PC-9 (cell line): ENCODE measurements around the gene CTXND1. TPM values are rescaled to one million over a fixed set of nuclear protein-coding genes. Genes with fewer than 3 reads are reported as not detected.

ENCODE experiments used
- BruUV-seq: library from RNA; stranded (reverse); fragments of 400-500 nt; replicated peaks from 2 replicates; lab custom pipeline; 2021; lab: Mats Ljungman, UMichigan
- CTCF ChIA-PET: fragments of 300-600 bp; sonication (Branson Sonifier 250); formaldehyde crosslinking; loops from one replicate; lab custom pipeline; 2022; ENCODE audit warnings: antibody characterized with exemption; lab: Charles Lee
- POLR2A ChIA-PET: fragments of 300-600 bp; sonication (Branson Sonifier 250); formaldehyde crosslinking; loops from one replicate; lab custom pipeline; 2022; ENCODE audit warnings: antibody characterized with exemption; ENCODE audit not compliant: unreplicated experiment; lab: Charles Lee
- DNase-seq, 2 experiments: peaks; one replicate each; pipeline versions ENCODE4 v3.0.0 to v3.0.0-alpha.2; 2015 to 2022; ENCODE audit warnings: mixed read lengths in 1 of 2
- H2AFZ ChIP-seq: fragments of 200-600 bp; sonication (generic); 2 replicates; pipeline ENCODE4 v1.8.1; 2017; ENCODE audit warnings: antibody characterized with exemption
- H3F3A ChIP-seq: fragments of 200-600 bp; sonication (generic); 2 replicates; pipeline ENCODE4 v1.8.1; 2017; ENCODE audit warnings: antibody characterized with exemption, mild to moderate bottlenecking, low read depth; ENCODE audit not compliant: insufficient read depth
- H3K27ac ChIP-seq: fragments of 200-600 bp; sonication (generic); 2 replicates; pipeline ENCODE4 v1.6.1; 2016; ENCODE audit warnings: mixed run types
- H3K27me3 ChIP-seq: fragments of 200-600 bp; sonication (generic); 2 replicates; pipeline ENCODE4 v1.6.1; 2016; ENCODE audit warnings: low read depth, mixed run types; ENCODE audit not compliant: insufficient read depth
- H3K36me3 ChIP-seq: fragments of 200-600 bp; sonication (generic); 2 replicates; pipeline ENCODE4 v1.6.1; 2016; ENCODE audit warnings: low read depth, mixed run types
- H3K4me1 ChIP-seq: fragments of 200-600 bp; sonication (generic); replicated peaks from 2 replicates; pipeline ENCODE4 v1.6.1; 2016; ENCODE audit warnings: mixed run types; ENCODE audit not compliant: insufficient read depth
- H3K4me2 ChIP-seq: fragments of 200-600 bp; sonication (generic); 2 replicates; pipeline ENCODE4 v1.6.1; 2017; ENCODE audit warnings: mixed run types
- H3K4me3 ChIP-seq: fragments of 200-600 bp; sonication (generic); 2 replicates; pipeline ENCODE4 v1.6.1; 2016; ENCODE audit warnings: mixed run types
- H3K79me2 ChIP-seq: fragments of 200-600 bp; sonication (generic); 2 replicates; pipeline ENCODE4 v1.6.1; 2017; ENCODE audit warnings: low read depth, mixed run types
- H3K9me2 ChIP-seq: fragments of 200-600 bp; sonication (generic); 2 replicates; pipeline ENCODE4 v1.8.1; 2017; ENCODE audit warnings: mild to moderate bottlenecking; ENCODE audit not compliant: insufficient read depth
- H3K9me3 ChIP-seq: fragments of 200-600 bp; sonication (generic); 2 replicates; pipeline ENCODE4 v1.8.1; 2016; ENCODE audit warnings: low read depth; ENCODE audit not compliant: insufficient read depth
- H4K20me1 ChIP-seq: fragments of 200-600 bp; sonication (generic); 2 replicates; pipeline ENCODE4 v1.8.1; 2017; ENCODE audit not compliant: insufficient read depth
- EZH2 ChIP-seq: fragments of 200-600 bp; sonication (generic); IDR thresholded peaks from 2 replicates; pipeline ENCODE4 v1.8.0; 2017; ENCODE audit warnings: antibody characterized with exemption, low read depth
- intact Hi-C: fragments of 100-400 bp; cut with micrococcal nuclease; formaldehyde crosslinking; loops from one replicate; pipeline ENCODE4 v1.10.0; 2022; ENCODE audit not compliant: unreplicated experiment
- total RNA-seq: library from RNA; stranded (reverse); gene quantifications from 2 replicates; pipeline ENCODE4 v1.2.3, GENCODE V29; 2021
- TF ChIP-seq, protein P1 (sequence below): fragments of 200-600 bp; sonication (generic); conservative IDR thresholded peaks from 2 replicates; pipeline ENCODE4 v1.6.1; 2017; ENCODE audit warnings: mixed run types, antibody characterized with exemption, mild to moderate bottlenecking, moderate library complexity

Gene CTXND1
- total RNA-seq, 1 experiment from 2014 or later, result not detected

DNA sequence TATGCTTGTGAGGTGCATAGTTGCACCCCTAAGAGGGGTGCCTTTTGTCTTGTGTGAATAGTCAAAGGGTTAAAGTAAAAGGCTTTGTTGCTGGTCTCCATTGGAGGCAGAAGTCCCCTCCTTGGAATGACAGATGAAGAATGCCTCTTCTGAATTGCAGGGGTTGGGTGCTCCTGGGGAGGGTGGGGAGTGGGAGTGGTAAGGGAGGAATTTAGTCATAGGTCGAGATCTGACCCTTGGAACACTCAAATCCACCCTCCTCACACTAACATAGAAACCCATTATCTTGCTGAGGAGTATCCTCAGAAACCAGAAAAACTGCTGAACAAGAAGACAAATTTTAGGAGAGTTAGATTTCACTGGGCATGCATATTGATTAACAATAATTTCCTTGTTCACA lies 4.7 kb downstream of the CTXND1 start:
- Histone ChIP-seq H3K9me3 (no peaks in the 10 kb centered on the region), H3K4me1 (no peaks in the 10 kb centered on the region), H3K9me2 (no peaks in the 10 kb centered on the region), H3K27me3 (peaks cover 51% of the 10 kb centered on the region), H4K20me1 (no peaks in the 10 kb centered on the region), H3K4me2 (no peak overlapping the region), H2AFZ (no peak overlapping the region), H3K36me3 (no peaks in the 10 kb centered on the region), H3K79me2 (no peaks in the 10 kb centered on the region), H3K27ac (no peak overlapping the region), H3F3A (no peaks in the 10 kb centered on the region), H3K4me3 (no peak overlapping the region)
- TF ChIP-seq, protein P1, sequence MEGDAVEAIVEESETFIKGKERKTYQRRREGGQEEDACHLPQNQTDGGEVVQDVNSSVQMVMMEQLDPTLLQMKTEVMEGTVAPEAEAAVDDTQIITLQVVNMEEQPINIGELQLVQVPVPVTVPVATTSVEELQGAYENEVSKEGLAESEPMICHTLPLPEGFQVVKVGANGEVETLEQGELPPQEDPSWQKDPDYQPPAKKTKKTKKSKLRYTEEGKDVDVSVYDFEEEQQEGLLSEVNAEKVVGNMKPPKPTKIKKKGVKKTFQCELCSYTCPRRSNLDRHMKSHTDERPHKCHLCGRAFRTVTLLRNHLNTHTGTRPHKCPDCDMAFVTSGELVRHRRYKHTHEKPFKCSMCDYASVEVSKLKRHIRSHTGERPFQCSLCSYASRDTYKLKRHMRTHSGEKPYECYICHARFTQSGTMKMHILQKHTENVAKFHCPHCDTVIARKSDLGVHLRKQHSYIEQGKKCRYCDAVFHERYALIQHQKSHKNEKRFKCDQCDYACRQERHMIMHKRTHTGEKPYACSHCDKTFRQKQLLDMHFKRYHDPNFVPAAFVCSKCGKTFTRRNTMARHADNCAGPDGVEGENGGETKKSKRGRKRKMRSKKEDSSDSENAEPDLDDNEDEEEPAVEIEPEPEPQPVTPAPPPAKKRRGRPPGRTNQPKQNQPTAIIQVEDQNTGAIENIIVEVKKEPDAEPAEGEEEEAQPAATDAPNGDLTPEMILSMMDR, result no peak
- no peak for TF ChIP-seq EZH2
- CTCF ChIA-PET, result no interaction called here
- BruUV-seq, result no TSS peak
- no peak for DNase-seq
- POLR2A ChIA-PET, result no interaction called here
- intact Hi-C loops, result no loop called here

DNA sequence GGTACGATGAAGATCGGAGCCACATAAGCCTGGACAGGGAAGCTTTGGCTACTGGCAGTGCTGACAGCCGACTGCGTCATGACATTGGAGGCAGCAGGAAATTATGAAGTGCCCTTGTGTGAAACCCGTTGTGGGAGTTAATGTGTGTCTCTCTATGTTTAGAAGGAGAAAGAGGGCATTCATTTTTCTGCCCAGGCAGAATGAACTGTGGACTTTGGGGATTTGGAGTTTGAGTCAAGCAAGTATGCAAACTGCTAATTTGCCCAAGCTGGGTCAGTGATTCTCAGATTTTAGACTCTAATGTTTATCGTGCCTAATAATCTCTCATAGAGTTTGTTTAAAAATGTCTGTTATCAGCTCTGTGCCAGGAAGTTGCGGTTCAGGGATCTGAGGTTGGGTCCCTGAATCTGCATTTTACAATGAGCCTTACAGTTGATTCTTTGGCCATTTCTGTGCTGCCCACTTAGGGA lies 5.6 kb downstream of the CTXND1 start:
- no TSS peak for BruUV-seq
- no peak overlapping the region for H3K4me2 ChIP-seq
- no peaks in the 10 kb centered on the region for H3K9me3 ChIP-seq
- H3K79me2 ChIP-seq, result no peaks in the 10 kb centered on the region
- no peak overlapping the region for H3K27ac ChIP-seq
- no peaks in the 10 kb centered on the region for H3K36me3 ChIP-seq
- intact Hi-C loops, result no loop called here
- no peaks in the 10 kb centered on the region for H3K4me1 ChIP-seq
- no peaks in the 10 kb centered on the region for H3F3A ChIP-seq
- H3K4me3 ChIP-seq, result no peak overlapping the region
- CTCF ChIA-PET, result no interaction called here
- POLR2A ChIA-PET, result no interaction called here
- H3K9me2 ChIP-seq, result no peaks in the 10 kb centered on the region
- no peaks in the 10 kb centered on the region for H4K20me1 ChIP-seq
- no peak for DNase-seq
- TF ChIP-seq EZH2, result no peak
- TF ChIP-seq, protein P1, result no peak
- no peak overlapping the region for H2AFZ ChIP-seq
- peaks cover 51% of the 10 kb centered on the region for H3K27me3 ChIP-seq

GRCh38 chr15:80242802-80243201 lies 9.2 kb downstream of the CTXND1 start:
- intact Hi-C loops, result loop anchor here (5.0 kb wide), 1 partner anchor 1024 kb away; no protein-coding TSS in a partner anchor
- no peak overlapping the region for H2AFZ ChIP-seq
- no peaks in the 10 kb centered on the region for H3K9me3 ChIP-seq
- ChIA-PET POLR2A (interaction anchor here (0.5 kb wide), 1 partner anchor 288 kb away, joined by 6 read pairs; no protein-coding TSS in a partner anchor), CTCF (no interaction called here)
- BruUV-seq, result no TSS peak
- no peaks in the 10 kb centered on the region for H3F3A ChIP-seq
- no peak for DNase-seq
- H3K4me2 ChIP-seq, result no peak overlapping the region
- H3K4me1 ChIP-seq, result no peaks in the 10 kb centered on the region
- no peak overlapping the region for H3K27ac ChIP-seq
- H3K9me2 ChIP-seq, result no peaks in the 10 kb centered on the region
- no peaks in the 10 kb centered on the region for H3K79me2 ChIP-seq
- H3K4me3 ChIP-seq, result no peak overlapping the region
- no peaks in the 10 kb centered on the region for H4K20me1 ChIP-seq
- no peaks in the 10 kb centered on the region for H3K36me3 ChIP-seq
- TF ChIP-seq, protein P1, result no peak
- no peak for TF ChIP-seq EZH2
- H3K27me3 ChIP-seq, result peaks cover 32% of the 10 kb centered on the region
